Measurements from ENCODE around the gene PAX7. TPM values are rescaled to one million over a fixed set of nuclear protein-coding genes. Genes with fewer than 3 reads are reported as not detected.

The PAX7 gene
- total RNA-seq, 1 experiment from 2014 or later: 0.24 TPM

GRCh38 chr1:18794051-18794450, 163.4 kb downstream of the PAX7 start:
- H3K9me3 Mint-ChIP-seq: no peaks in the 10 kb centered on the region
- ATAC-seq (peak; percentile 32), DNase-seq (ENCODE audit: low spot score) (no peak)
- H3K27ac Mint-ChIP-seq: peak overlapping the region; percentile 6; the same call in 1 of the 2 replicates
- no peak overlapping the region for H3K4me3 Mint-ChIP-seq
- ChIA-PET CTCF (interaction anchor here (0.8 to 3.4 kb wide), 24 partner anchors 10 to 238 kb away, joined by 3 to 30 read pairs (median 4); no protein-coding TSS in a partner anchor), POLR2A (no interaction called here)
- no peak for TF ChIP-seq ATF1 (CRISPR knock-in tag; IDR thresholded peaks at IDR 0.05)
- TF ChIP-seq, protein P1, sequence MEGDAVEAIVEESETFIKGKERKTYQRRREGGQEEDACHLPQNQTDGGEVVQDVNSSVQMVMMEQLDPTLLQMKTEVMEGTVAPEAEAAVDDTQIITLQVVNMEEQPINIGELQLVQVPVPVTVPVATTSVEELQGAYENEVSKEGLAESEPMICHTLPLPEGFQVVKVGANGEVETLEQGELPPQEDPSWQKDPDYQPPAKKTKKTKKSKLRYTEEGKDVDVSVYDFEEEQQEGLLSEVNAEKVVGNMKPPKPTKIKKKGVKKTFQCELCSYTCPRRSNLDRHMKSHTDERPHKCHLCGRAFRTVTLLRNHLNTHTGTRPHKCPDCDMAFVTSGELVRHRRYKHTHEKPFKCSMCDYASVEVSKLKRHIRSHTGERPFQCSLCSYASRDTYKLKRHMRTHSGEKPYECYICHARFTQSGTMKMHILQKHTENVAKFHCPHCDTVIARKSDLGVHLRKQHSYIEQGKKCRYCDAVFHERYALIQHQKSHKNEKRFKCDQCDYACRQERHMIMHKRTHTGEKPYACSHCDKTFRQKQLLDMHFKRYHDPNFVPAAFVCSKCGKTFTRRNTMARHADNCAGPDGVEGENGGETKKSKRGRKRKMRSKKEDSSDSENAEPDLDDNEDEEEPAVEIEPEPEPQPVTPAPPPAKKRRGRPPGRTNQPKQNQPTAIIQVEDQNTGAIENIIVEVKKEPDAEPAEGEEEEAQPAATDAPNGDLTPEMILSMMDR (IDR thresholded peaks at IDR 0.05): no peak
- TF ChIP-seq ELF4 (CRISPR knock-in tag; IDR thresholded peaks at IDR 0.05; ENCODE audit: low read depth): no peak
- TF ChIP-seq FOXP4 (CRISPR knock-in tag; IDR thresholded peaks at IDR 0.05): no peak
- TF ChIP-seq PRDM15 (CRISPR knock-in tag; IDR thresholded peaks at IDR 0.05): no peak
- TF ChIP-seq ERG (CRISPR knock-in tag; IDR thresholded peaks at IDR 0.05): no peak
- TF ChIP-seq NR1H2 (CRISPR knock-in tag; IDR thresholded peaks at IDR 0.05): no peak
- TF ChIP-seq FOXP1 (CRISPR knock-in tag; IDR thresholded peaks at IDR 0.05; ENCODE audit: borderline replicate concordance): no peak
- TF ChIP-seq MYBL2 (CRISPR knock-in tag; IDR thresholded peaks at IDR 0.05): no peak
- TF ChIP-seq, protein P2, sequence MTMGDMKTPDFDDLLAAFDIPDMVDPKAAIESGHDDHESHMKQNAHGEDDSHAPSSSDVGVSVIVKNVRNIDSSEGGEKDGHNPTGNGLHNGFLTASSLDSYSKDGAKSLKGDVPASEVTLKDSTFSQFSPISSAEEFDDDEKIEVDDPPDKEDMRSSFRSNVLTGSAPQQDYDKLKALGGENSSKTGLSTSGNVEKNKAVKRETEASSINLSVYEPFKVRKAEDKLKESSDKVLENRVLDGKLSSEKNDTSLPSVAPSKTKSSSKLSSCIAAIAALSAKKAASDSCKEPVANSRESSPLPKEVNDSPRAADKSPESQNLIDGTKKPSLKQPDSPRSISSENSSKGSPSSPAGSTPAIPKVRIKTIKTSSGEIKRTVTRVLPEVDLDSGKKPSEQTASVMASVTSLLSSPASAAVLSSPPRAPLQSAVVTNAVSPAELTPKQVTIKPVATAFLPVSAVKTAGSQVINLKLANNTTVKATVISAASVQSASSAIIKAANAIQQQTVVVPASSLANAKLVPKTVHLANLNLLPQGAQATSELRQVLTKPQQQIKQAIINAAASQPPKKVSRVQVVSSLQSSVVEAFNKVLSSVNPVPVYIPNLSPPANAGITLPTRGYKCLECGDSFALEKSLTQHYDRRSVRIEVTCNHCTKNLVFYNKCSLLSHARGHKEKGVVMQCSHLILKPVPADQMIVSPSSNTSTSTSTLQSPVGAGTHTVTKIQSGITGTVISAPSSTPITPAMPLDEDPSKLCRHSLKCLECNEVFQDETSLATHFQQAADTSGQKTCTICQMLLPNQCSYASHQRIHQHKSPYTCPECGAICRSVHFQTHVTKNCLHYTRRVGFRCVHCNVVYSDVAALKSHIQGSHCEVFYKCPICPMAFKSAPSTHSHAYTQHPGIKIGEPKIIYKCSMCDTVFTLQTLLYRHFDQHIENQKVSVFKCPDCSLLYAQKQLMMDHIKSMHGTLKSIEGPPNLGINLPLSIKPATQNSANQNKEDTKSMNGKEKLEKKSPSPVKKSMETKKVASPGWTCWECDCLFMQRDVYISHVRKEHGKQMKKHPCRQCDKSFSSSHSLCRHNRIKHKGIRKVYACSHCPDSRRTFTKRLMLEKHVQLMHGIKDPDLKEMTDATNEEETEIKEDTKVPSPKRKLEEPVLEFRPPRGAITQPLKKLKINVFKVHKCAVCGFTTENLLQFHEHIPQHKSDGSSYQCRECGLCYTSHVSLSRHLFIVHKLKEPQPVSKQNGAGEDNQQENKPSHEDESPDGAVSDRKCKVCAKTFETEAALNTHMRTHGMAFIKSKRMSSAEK (CRISPR knock-in tag; IDR thresholded peaks at IDR 0.05; ENCODE audit: borderline replicate concordance): no peak
- TF ChIP-seq, protein P3, sequence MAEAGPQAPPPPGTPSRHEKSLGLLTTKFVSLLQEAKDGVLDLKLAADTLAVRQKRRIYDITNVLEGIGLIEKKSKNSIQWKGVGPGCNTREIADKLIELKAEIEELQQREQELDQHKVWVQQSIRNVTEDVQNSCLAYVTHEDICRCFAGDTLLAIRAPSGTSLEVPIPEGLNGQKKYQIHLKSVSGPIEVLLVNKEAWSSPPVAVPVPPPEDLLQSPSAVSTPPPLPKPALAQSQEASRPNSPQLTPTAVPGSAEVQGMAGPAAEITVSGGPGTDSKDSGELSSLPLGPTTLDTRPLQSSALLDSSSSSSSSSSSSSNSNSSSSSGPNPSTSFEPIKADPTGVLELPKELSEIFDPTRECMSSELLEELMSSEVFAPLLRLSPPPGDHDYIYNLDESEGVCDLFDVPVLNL (CRISPR knock-in tag; IDR thresholded peaks at IDR 0.05; ENCODE audit: borderline replicate concordance, low read depth): no peak
- TF ChIP-seq ZBTB21 (CRISPR knock-in tag; IDR thresholded peaks at IDR 0.05; ENCODE audit: borderline replicate concordance): no peak
- no peak for TF ChIP-seq GTF2I (CRISPR knock-in tag; conservative IDR thresholded peaks at IDR 0.05)
- H3K4me1 Mint-ChIP-seq: peaks cover 20% of the 10 kb centered on the region
- peaks cover 4% of the 10 kb centered on the region for H3K27me3 Mint-ChIP-seq (ENCODE audit: low read depth)
- H3K36me3 Mint-ChIP-seq: no peaks in the 10 kb centered on the region
